ENCODE measurements around the gene S100A16. TPM values are rescaled to one million over a fixed set of nuclear protein-coding genes. Genes with fewer than 3 reads are reported as not detected.

Gene S100A16
- total RNA-seq, 2 donors from 2014 or later: 62.7 to 85.1 TPM

DNA sequence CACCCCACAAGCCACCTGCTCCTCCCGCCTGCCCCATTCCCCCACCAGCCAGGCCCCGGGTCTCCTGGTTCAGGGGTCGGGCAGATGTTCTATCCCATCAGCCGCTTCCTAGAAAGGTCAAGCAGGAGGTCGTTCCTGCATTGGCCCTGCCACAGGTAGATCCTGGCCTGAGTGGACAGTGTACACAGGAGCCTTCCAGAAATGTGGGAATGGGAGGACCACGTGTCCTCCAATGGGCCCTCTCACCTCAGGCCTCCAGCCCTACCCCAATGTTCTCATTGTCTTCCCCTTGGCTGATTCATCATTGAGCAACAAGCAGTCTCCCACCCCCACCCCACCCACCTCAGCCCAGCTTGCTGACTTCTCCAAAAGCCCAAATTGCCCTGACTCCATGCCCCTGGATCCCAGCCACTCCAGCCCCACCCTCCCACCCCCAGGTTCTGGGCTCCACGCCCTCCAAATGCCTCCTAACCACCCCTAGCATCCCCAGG is 2.1 kb downstream of the S100A16 start:
- DNase-seq (ENCODE audit: low spot score): no peak
- TF ChIP-seq, protein P1, sequence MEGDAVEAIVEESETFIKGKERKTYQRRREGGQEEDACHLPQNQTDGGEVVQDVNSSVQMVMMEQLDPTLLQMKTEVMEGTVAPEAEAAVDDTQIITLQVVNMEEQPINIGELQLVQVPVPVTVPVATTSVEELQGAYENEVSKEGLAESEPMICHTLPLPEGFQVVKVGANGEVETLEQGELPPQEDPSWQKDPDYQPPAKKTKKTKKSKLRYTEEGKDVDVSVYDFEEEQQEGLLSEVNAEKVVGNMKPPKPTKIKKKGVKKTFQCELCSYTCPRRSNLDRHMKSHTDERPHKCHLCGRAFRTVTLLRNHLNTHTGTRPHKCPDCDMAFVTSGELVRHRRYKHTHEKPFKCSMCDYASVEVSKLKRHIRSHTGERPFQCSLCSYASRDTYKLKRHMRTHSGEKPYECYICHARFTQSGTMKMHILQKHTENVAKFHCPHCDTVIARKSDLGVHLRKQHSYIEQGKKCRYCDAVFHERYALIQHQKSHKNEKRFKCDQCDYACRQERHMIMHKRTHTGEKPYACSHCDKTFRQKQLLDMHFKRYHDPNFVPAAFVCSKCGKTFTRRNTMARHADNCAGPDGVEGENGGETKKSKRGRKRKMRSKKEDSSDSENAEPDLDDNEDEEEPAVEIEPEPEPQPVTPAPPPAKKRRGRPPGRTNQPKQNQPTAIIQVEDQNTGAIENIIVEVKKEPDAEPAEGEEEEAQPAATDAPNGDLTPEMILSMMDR (IDR thresholded peaks at IDR 0.05): no peak
- H3K27me3 ChIP-seq: no peaks in the 10 kb centered on the region
- peak overlapping the region; percentile 91 to 93 for H3K27ac ChIP-seq
- peak overlapping the region in 1 of 2 donors; percentile 59 for H3K4me3 ChIP-seq
- H3K4me1 ChIP-seq: peaks cover 0 to 52% of the 10 kb centered on the region in 2 donors
- no peaks in the 10 kb centered on the region for H3K9me3 ChIP-seq
- H3K36me3 ChIP-seq: peaks cover 16% of the 10 kb centered on the region

DNA sequence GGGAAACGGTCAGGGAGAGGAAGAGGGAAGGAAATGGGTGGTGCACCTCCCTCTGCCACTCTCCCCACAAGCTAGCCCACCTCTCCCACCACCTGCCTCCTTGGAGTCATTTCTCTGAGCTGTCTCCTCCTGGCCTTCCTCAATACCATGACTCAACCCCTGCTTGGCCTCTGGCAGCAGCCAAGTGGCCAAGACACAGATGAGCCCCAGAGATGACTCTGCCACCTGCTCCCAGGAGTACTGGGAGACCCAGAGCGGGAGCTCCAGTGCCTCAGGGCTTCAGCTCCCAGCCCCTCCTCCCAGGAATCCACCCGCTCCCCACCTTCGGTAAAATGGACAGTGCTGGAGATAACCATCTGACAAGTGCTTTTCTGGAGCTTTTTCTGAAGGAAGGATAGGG is 2.6 kb downstream of the S100A16 start:
- peaks cover 0 to 49% of the 10 kb centered on the region in 2 donors for H3K4me1 ChIP-seq
- H3K27me3 ChIP-seq: no peaks in the 10 kb centered on the region
- H3K36me3 ChIP-seq: peaks cover 16% of the 10 kb centered on the region
- DNase-seq (ENCODE audit: low spot score): no peak
- H3K4me3 ChIP-seq: no peak overlapping the region
- H3K9me3 ChIP-seq: no peaks in the 10 kb centered on the region
- H3K27ac ChIP-seq: peak overlapping the region; percentile 91 to 93
- TF ChIP-seq, protein P1 (IDR thresholded peaks at IDR 0.05): no peak

DNA sequence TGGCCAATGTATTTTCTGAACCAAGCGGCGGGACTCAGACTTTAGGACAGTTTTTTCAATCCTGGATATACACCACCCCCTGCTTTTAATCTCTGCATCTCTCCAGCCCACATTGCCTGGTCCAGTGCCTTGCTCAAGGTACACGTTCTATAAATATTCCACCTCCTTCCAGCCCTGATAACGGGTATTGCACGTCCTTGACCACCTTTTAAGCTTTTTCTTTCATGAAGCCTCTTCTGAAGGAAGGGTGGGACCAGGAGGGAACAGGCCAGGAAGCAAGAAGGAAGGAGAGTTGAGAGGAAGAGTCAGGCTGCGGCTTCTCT is 3.4 kb downstream of the S100A16 start:
- TF ChIP-seq, protein P1 (IDR thresholded peaks at IDR 0.05): no peak
- Histone ChIP-seq H3K36me3 (peaks cover 16% of the 10 kb centered on the region), H3K27me3 (no peaks in the 10 kb centered on the region), H3K27ac (peak overlapping the region; percentile 91 to 93), H3K4me3 (peak overlapping the region in 1 of 2 donors; percentile 38), H3K9me3 (no peaks in the 10 kb centered on the region), H3K4me1 (peaks cover 0 to 49% of the 10 kb centered on the region in 2 donors)
- DNase-seq (ENCODE audit: low spot score): no peak

DNA sequence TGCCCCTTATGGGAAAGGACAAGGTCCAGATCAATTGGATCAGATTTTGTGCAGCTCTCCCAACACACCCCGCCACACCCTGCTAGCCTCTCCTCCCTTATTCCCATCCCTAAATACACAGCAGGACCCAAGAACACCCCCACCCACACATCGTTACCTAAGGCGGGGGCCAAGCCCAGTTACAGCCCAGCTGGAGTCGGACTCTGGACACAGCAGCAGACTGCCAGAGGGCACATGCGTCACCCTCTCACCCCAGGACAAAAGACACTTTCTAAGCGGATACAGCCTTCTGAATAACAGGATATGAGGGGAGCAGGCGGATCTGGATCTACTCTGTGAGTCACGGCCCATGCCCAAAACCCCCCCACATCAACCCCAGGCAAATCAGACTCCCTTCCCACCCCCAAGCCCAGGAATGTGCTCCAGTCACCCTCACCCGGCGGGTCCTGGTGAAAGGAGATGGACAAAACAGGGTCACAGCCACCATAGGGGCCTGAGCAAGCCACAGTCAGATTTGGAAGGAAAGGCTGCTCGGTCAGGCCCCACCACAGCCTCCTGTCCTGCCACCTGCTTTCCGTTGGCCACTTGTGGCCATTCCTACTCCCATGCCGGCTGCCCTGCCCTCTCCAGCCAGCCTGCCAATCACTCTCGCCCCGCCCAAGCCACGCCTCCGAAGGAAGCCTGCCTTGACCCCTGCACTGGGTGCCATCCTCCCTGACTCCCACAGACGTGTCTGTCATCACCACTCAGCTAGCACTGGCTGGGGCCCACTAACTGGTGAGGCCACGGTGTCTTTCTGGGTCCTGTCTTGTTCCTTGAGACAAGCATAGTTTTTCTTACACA is 4.0 kb downstream of the S100A16 start:
- Histone ChIP-seq H3K4me3 (peak overlapping the region; percentile 28 to 38), H3K4me1 (peaks cover 0 to 49% of the 10 kb centered on the region in 2 donors)

DNA sequence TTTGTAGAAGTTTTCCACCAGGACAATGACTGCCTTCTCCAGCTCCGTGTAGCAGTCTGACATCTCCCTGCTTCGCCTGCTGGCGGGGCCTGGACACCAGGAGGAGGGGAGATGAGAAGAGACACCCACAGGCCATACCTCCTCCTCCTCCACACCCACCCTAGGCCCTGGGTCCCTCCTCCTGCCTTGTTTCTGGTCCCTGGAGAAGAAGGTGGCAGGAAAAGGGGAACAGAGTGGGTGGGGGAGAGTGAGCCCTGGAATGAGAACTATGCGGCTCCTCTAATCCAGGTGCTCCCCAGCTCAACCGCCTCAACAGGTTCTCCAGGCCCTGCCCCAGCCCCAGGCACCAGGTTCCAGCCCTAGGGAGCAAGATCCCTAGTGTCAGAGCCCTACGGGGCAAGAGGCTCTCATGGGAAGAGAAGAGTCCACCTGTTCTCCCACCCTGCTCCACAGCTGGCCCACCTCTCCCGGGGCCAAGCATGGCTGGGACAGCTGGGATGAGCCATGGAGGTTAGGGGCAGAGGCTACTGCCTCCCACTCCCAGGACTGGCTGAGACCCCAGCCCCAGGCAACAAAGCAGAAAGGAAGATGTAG is 4.8 kb downstream of the S100A16 start:
- H3K9me3 ChIP-seq: no peaks in the 10 kb centered on the region
- H3K4me3 ChIP-seq: peak overlapping the region; percentile 28 to 38
- no peaks in the 10 kb centered on the region for H3K27me3 ChIP-seq
- peak overlapping the region; percentile 91 to 93 for H3K27ac ChIP-seq
- H3K36me3 ChIP-seq: peaks cover 16% of the 10 kb centered on the region
- no peak for DNase-seq (ENCODE audit: low spot score)
- TF ChIP-seq, protein P1 (IDR thresholded peaks at IDR 0.05): no peak
- H3K4me1 ChIP-seq: peaks cover 0 to 45% of the 10 kb centered on the region in 2 donors

More for the DNA sequence above, 4.0 kb downstream of the S100A16 start:
- DNase-seq (ENCODE audit: low spot score): peak; percentile 91
- TF ChIP-seq, protein P1 (IDR thresholded peaks at IDR 0.05): no peak
- peaks cover 16% of the 10 kb centered on the region for H3K36me3 ChIP-seq
- peak overlapping the region; percentile 91 to 93 for H3K27ac ChIP-seq
- no peaks in the 10 kb centered on the region for H3K9me3 ChIP-seq
- H3K27me3 ChIP-seq: no peaks in the 10 kb centered on the region
